CD4-positive, alpha-beta T cell treated with Interleukin-4 for 1 hour (primary cell): Measurements from ENCODE around the gene STK4.
A peak's percentile ranks its signal among the peaks of the same experiment; 100 is the strongest.

Experiments
- DNase-seq, 2 donors: peaks; one replicate each; pipeline ENCODE4 v3.0.0-alpha.2; 2020 to 2022

STK4 gene

DNA sequence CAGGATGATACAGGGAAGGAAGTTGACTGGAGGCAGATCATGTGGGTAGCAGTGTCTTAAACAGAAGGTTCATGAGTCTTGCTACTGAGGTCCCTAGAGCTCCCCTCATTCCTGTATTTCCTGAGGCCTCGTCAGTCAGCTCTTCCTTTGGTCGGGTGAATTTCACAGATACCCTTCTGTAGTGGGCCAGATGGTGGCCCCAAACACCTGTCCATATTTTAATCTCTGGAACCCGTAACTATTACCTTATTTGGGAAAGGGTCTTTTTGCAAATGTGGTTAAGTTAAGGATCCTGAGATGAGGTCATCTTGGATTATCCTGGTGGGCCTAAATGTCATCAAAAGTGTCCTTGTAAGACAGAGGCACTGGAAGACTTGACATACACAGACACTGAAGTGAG, 125.1 kb downstream of the STK4 start:
- no peak for DNase-seq

DNA sequence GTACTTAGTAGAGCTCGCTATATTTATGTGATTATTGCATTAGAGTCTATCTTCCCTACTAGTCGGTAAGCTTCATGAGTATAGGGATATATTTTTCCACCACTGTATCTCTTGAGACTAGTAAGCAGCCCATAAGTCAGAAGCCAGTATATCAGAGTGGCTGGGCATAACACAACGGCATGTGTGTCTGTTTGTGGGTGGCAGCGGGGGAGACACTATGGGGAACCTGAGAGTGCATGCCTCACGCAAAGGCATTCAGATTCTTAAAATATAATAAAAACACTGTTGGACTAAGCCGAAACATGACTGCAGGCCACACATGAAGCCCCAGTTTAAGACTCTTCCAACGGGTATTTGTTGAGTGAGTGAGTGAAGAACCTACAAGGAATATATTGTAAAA, 126.6 kb downstream of the STK4 start:
- DNase-seq: no peak

DNA sequence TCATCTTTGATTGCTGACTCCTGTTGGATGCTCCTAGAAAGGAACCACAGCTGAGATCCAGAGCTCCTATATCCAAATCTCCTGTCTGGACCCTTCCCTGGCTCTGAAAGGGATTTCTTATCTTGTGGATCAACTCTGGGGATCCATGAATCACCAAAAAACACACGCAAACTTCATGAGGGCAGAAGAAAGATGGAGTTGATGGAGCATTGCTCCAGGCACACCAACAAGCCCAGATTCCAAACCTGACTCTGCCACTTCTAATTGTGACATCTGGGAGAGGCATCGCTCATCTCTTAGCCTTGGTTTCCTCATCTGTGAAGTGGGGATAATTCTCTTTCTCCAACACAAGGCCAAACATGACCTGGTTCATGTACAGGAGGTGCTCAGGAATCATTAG, 127.9 kb downstream of the STK4 start:
- DNase-seq: no peak

DNA sequence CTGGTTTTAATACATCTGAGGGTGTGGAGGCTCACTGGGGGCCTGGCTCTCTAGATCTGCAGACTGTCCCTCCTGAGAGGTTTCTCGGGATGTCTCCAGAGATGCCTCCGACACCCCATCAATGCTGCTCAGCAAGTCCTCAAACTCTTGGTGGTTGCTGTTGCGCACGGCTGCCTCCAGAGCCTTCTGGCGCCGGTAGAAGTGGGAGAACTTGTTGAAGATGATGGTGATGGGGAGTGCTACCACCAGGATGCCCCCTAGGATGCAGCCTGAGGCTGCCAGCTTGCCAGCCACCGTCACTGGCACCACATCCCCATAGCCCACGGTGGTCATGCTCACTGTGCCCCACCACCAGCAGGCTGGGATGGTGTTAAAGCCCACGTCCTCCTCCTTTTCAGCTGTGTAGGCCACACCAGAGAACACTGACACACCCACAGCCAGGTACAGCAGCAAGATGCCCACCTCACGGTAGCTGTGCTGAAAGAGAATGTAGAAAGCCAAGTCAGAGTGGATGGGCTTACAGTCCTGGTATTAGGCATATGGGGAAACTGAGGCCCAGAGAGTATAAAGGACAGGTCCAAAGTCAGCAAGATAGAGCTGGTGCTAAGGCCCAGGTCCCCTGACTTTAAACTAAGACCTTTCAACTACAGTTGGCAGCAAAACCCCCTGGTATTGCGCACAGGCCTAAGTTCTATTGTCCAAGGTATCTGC, 128.7 kb downstream of the STK4 start:
- DNase-seq: no peak

DNA sequence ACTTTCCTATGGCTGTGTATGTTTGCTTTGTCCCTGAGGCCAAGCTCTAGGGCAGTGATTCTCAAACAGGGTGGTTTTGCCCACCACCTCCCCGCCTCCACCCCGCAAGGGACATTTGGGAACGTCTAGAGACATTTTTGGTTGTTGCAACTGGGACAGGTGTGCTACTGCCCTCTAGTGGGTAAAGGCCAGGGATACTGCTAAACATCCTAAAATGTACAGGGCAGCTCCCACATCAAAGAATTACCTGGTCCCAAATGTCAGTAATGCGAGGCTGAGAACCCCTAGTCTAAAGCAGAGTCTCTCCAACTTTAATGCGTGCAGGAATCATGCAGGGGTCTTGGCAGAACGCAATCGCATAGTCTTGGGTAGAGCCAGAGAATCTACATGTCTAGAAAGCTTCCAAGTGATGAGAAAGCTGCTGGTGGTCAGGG, 129.5 kb downstream of the STK4 start:
- peak; percentile 57 to 74 for DNase-seq

DNA sequence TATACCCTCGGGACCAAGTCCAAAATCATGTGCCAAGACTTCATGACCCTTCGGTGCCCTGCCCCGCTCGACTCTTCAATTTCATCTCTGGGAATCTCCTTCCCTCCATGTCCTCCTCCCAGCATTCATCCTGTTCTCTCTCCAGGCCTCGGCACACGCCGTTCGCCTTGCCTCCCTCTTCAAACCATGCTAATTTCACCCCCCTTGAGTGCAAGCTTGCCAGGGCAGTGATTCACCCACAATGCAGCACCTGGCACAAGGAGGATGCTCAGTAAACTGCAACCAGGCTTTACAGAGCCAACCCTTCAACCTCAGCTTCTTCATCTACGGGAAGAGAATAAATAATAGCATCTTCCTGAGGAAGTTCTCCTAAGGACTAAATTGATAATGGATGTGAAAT, 130.5 kb downstream of the STK4 start:
- DNase-seq: no peak

DNA sequence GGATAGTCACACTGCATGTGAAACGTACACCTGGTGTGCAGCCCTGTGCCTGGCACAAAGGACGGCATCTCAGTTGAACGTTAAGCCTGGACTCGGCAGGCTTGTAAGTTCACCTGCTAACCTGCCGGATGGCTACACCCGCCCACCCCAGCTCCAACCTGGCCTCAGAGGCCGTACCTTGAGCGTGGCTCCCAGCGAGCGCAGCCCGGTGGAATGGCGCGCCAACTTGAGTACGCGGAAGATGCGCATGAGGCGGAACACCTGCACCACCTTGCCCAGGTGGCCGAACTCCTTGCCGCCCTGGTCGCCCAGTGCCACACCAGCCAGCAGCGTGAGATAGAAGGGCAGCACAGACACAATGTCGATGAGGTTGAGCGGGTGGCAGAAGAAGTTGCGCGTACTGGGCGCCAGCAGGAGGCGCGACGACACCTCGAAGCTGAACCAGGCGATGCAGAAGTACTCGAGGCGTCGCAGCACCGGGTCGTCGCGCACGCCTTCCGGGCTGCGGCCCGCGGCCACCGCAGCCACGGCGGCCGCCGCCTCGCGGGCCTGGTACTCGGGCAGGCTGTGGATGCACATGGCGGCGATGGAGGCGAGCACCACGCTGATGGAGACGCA, 131.3 kb downstream of the STK4 start:
- DNase-seq: peak; percentile 38 to 39

DNA sequence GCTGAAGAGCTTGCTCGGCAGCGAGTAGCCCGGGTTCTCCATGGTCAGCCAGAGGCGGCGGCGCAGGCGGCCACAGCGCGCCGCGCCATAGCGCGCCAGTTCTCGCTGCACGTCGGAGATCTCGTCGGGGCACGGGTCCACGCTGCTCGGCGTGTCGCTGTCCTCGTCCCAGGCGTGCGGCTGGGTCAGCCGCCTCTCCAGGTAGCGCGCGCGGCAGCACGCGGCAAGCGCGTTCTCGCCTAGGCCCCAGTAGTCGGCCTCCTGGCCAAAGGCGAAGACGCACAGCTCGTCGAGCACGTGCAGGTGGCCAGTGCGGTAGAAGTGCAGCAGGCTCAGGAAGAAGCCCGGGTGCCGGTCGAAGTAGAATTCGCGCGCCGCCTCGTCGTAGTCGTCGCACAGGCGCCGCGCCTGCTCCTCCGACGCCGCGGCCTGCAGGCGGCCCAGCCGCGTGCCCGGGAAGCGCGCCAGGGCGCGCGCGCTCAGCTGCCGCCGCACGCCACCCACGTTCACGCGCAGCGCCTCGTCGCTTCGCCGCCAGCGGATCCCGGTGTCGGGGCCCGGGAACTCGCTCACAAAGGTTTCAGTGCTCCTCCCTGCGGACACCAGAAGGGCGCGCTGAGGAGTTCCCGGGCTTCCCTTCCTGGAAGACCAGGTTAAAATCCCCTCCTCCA, 131.9 kb downstream of the STK4 start:
- no peak for DNase-seq

DNA sequence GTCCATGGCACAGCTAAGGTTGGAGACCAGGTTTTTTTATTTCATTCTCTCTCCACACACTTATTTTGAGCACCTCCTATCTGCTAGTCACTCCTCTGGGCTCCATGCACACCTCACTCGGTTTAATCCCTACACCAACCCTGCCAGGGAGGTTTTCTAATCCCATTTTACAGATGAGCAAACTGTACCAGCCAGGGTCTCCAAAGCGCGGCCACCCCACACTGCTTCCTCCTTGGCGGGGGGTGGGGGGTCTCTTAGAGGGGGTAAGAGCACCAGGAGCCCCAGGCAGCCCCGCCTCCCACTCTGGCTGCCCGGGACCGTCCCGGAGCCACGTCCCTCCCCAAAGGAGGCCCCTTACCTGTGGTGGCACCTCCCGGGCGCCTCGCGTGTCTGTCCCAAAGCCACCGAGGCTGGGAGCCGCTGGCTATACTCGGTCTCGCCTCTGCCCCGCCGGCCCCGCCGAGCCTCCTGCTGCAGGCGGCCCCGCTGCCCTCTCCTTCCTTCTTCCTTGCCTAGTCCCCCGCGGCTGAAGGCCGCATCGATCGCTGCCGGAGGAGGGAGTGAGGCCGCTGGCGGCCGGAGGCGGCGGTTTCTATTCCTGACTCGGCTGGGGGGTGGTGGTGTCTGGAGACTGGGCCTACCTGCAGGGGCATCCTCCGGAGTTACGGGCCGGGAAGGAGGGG, 134.4 kb downstream of the STK4 start, which contains the start of gene KCNS1:
Gene KCNS1 (minus strand): TSS at position 565 of the 683 bp plus-strand sequence. CDS start 1,891 bp downstream, outside the sequence.
- DNase-seq: no peak

DNA sequence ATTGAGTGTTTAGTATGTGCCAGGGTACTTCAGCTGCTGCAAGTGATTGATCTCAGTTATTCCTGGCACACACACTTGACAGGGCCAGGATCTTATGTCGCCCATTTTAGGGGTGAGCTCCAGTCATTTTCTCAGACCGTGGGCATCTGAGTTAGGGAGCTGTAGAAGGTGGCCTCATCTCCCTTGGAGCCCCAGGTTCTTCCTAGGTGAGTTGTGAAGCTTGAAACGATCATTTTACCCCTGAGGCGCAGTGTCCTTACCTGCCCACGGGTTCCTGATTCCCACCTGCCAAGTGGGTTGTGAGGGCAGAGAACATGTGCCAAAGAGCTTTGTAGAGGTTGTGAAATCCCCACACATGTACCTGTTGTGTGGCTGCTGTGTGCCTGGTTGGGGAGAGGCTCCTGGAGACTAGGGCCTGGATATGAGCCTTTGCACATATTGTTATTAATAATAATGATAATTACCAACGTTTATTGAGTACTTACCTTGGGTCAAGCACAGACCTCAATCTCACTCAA, 135.1 kb downstream of the STK4 start:
- no peak for DNase-seq

DNA sequence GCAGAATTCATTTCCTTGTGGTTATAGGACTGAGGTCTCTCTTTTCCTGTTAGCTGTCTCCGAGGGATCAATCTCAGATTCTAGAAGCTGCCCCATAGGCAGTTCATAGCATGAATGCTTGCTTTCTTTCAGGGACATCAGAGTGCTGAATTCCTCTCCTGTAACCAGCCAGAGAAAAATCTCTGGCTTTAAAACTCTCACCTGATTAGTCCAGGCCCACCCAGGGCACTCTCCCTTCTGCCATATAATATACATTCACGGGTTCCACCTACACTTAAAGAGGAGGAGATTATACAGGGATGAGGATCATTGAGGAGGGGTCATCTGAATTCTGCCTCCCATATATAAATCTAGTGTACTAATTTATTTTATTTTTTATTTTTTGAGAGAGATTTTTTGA, 136.8 kb downstream of the STK4 start:
- DNase-seq: no peak

DNA sequence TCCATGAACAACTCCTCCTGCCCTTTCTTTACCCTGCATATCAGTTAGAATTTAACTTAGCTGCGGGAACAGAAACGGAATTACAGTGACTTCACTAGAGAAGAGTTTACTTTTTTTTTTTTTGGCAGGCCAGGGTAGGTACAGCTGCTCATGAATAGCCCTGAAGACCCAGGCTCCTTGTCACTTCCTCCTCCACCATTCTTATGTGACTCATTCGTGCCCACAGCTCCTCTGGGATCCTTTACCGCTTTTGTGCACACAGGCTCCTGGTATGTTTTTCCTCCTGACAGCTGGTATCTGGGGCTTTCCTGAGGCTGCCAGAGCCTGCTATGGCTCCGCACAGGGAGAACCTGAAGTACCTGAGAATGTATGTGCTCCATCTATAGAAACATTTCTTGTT, 138.5 kb downstream of the STK4 start:
- no peak for DNase-seq

DNA sequence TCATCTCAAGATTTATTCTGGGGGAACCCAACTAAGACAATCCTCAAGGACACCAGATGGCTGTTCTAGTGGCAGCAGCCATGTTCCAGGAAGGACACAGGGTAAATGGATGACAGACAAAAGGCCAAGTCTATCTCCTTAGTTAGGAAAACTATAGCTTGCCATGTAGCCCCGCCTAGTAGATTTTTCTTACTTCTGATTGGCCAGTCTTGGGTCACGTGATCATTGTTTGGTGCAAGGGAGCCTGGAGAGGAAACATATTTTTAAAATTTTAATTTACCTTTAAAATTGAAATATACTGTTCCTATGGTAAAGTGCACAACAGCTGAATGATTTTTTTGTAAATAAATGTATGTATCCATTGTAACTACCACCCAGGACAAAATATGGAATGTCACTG, 139.0 kb downstream of the STK4 start:
- DNase-seq: no peak

DNA sequence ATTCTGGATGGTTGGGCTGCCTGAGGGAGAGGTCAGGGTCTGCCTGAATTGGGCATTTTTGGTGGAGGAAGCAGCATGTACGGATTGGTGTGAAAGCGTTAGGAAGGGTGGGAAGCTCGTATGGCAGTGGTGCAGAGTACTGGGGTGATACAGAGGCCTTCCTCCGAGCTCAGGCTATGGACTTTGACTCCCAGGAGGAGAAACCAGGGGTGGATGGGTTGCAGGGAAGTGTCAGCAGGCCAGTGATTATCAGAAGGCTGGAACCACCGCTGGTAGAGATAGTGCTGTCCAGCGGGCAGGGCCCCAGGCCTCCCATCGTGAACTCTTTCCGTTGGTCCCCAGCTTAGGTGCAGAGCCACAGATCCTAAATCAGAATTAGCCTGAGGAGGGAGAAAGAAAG, 143.3 kb downstream of the STK4 start:
- DNase-seq: no peak

DNA sequence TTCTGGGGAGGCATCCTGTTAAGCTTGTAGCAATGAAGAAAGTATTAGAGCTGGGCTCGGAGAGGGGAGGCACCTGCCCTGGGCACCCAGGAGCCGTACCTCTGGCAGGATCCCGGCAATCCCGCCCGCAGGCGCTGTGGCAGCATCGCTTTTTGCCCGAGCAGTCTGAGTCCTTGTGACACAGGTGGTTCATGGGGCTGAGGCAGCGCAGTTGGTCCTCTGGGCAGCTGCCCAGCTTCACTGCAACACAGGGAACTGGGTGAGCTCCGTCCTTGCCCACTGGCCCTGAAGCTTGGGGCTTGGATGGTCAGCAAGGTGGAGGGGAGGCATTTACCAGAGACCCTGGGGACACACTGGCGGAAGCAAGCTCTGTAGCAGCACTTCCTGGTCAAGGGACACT, 144.0 kb downstream of the STK4 start:
- no peak for DNase-seq

DNA sequence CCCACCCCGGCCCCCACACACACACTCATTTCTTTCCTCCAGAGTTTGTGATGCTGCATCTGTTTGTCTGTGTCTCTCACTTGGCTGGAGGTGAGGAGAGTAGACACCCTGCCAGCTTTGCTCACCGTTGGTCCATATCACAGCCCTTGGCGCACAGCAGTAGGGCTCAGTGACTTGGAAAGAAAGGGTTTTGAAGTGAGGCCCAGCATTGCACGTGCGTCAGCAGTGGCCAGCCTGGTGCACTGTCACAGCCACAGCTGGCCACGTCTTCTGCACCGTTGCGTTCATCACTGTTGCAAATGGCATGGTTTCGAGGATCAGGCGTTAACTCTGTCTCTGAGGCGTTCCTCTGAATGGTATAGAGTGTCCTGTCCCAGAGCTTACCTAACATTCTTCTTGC, 145.0 kb downstream of the STK4 start:
- DNase-seq: no peak

DNA sequence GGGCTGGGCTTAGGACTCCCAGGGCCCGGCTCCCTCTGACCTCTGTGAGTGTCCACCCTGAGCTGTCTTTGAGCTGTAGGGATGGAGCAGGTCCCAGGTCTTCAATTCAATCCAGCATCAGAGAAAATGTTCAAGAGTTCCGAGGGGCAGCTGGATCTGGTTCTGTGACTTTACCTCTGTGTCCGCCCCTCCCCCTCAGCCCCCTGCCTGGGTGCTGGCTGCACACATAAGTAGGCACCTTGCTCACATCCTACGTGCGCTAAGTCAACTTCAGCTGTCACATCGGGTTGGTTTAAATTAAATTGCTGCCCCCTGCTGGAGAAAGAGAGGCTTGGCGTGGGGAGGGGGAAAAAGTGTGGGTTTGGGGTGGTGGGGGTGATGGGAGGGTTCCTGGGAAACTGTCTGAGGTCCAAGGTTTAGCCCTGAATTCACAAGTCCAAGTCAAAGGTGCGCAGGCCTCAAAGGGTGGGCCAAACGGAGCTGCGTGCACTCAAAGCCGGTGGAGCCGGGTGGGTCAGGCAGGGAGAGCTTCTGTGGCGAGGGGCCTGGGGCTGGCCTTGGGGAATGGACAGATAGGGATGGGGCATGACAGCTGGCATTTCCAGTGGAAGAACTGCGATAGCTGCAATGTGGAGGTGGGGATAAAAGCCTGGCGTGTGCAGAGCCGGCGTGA, 145.6 kb downstream of the STK4 start:
- DNase-seq: peak; percentile 20 to 33

DNA sequence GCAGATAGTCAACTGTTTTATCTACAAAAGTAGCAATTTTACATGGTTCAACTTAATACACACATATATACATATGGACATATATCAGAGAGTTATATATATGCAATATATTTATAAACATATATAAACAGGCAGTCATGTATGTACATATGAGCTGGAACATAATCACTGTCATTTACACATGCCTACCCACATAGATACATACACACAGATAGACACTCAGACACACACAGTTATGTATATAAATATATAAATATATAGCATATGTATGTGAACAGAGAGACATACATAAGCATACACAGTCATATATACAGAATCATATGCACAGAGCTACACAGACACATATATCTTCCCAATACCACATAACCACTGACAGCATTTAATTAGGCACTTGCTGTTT, 146.4 kb downstream of the STK4 start:
- no peak for DNase-seq

DNA sequence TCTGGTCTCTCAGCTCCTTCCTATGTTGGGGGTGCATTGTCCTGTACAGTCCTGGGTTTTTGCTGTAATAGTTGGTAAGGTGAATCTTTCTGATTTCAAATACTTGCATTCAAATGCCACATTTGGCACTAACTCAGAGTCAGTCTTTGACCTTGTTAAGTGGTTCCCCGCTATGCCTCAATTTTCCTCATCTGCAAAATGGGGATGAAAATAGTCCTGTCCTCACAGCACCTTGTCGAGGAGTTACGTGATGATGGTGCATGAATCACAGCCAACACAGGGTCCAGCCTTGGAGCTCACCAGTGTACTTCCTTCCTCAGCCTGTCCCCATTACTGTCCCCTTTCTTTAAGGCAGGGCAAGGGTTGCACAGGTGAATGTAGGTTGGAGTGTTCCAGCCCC, 147.6 kb downstream of the STK4 start:
- no peak for DNase-seq

DNA sequence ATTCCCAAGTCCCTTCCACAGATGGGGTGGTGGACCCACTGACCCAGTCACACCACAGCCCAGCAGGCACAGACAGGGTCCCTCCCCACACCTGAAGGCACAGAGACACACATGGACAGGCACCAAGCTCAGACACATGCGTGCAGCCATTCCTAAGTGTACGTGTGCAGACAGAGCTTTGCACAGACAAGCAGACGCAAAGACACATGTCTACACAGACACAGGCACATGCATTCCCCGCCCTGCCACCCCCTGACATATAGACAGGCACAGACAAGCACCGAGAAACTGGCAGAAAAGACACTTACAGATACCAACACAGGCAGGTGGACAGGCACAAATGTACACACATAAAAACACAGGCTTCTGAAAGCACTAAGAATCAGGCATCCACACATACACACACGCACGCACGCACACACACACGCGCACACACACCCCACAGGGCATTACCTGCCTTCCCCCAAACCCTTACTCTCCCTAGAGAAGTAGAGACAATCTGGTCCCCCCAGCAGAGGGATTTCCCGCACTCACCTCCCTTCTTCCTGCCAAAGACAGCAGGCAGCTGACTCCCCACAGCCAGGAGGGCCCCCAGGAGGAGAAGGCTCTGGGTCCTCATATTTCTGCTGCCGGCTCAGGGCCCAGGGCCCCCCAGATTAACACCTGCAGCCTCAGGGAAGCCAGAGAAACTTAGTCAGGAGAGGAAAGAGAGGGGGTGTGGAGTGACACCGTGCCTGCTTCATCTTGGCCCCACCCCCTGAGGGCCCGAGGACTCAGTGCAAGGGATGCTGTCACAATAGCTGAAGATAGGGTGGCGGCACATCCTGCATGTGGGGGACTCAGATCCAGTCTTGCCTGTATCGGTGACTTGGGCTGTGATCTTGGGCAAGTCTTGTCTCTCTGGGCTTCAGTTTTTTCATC, 148.4 kb downstream of the STK4 start, which contains the start of gene WFDC5:
Gene WFDC5 (minus strand): TSS at position 710 of the 921 bp plus-strand sequence. CDS start 91 bp downstream, at position 619.
- no peak for DNase-seq

DNA sequence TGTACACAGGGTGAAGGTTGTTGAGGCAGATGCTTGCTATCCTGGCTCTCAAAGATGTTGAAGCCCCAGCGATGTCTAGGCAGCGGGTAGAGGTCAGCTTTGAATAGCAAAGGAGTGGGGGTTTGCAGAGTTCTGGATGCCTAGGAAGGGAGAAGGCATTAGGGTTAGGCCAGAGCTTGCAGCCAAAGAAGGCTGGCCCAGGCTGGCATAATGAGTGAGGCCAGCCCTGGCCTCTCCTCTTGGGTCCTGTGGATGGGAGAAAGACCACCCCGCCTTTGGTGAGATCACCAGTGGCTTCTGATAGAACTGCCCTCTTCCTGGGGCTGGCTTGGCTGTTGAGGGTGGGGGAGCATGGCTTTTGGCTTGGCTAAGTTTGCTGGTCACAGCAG, 149.1 kb downstream of the STK4 start:
- no peak for DNase-seq

DNA sequence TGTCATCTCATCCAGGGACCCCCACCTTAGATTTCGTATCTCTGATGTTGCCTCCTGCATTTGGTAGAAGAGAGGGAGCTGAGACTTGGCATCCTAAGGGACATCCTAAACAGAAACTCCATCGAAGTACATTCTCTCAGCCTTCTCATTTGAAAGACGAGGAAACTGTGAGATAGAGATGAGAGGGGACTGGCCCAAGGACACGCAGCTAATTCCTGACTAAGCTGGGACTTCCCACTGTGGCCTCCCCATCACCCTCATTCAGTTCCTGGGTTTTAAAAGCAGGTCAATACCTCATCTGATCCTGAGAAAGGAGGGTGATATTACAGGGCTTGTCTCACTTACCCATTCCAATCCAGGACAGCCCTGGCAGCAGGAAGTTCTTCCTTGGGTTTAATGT, 149.5 kb downstream of the STK4 start:
- no peak for DNase-seq
